IPS-NIHi7 (cell line): Measurements from ENCODE around the gene PCNT.
"Not testable (repeated sequence)": the region's sequence is repeated elsewhere in the genome, so short reads cannot be mapped to it uniquely, and the experiment has no call there.

Experiments
- DNase-seq: peaks from one replicate; pipeline ENCODE4 v3.0.0; 2012; ENCODE audit warnings: mixed read lengths; ENCODE audit errors: extremely low spot score

PCNT gene

GRCh38 chr21:46361176-46361575 lies 37.2 kb downstream of the PCNT start:
- no peak for DNase-seq

- no peak for DNase-seq
Measured at GRCh38 chr21:46361935-46362334, 38.0 kb downstream of the PCNT start.

DNA sequence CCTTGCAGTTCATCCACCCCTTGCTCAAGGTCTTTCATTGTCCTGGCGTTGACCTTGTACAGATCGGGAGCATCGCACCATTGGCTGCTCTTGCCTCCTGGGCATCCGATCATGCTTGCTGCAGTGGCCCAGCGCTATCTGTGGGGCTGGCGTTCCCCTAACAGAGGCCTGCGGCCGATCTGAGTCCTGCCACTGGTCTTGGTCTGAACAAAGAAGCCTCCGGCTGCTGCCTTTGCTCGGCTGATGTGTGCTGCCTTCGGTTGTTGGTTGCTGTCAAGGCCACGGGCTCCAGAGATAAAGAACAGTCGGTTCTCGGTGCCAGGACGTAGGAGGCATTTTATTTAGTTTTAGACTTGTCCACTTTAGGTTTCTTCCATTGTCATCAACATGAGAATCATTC lies 39.0 kb downstream of the PCNT start:
- DNase-seq: no peak

DNA sequence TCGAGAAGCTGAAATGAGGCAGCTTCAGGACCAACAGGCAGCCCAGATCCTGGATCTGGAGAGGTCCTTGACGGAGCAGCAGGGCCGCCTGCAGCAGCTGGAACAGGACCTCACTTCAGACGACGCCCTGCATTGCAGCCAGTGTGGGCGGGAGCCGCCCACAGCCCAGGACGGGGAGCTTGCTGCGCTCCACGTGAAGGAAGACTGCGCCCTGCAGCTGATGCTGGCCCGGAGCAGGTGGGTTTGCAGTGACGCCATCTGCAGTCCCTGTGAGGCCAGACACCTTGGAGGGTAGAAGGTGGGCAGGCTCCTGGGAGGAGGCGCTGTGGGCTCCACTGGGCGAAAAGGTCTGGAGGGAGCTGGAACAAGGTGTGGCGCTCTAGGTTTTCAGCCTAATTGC lies 39.7 kb downstream of the PCNT start:
- no peak for DNase-seq

- DNase-seq: no peak
Measured at GRCh38 chr21:46366091-46366490, 42.1 kb downstream of the PCNT start.

- DNase-seq: no peak
Measured at GRCh38 chr21:46366561-46366960, 42.6 kb downstream of the PCNT start.

DNA sequence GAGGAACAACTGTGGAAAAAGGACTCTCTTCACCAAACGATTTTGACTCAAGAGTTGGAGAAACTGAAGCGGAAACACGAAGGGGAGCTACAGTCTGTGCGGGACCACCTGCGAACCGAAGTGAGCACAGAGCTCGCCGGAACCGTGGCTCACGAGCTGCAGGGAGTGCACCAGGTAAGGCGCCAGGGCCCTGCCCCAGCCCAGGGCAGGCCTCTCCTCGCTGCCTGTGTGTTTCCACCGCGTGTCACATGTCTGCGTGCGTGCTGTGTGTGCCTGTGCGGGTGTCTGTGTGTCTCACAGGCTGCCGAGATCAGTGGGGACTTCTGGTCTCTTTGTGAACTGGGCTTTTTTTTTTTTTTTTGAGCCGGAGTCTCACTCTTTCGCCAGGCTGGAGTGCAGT lies 43.0 kb downstream of the PCNT start:
- DNase-seq: no peak

DNA sequence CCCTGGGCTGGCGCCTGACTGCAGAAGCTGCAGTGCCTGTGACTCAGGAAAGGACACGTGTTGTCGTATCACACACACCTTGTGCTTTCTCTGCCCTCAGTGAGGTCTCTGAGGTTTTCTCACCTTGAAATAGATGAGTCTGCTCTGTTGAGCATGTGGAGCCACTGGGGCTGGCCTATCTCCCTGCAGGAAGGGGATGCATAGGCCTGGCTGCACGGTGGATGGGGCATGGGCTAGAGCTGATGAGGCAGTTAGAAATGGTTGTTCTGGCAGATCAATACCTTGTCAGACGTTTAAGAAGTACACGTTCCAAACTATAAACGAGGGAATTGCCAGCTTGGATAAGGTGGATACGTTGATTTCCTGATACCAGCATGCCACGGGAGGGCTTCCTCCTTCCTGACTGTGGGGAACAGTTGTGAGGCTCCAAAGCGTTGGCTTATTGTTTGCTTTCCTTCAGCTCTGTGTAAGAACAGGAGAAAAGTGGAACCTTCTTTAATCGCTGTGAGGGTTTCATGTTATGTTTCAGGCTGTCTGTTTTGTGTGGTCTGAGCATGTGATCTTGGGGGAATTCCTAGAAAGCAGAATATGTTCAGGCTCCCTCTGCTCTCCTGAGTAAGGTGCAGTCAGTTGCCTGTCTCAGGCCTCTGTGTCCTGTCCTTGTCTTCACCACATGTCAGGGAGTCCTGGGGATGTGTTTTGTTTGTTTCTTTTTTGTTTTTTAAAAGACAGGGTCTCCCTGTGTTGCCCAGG lies 44.8 kb downstream of the PCNT start:
- DNase-seq: no peak

- DNase-seq: no peak
Measured at GRCh38 chr21:46369520-46370235, 45.7 kb downstream of the PCNT start.

- no peak for DNase-seq
Measured at GRCh38 chr21:46371204-46372013, 47.5 kb downstream of the PCNT start.

DNA sequence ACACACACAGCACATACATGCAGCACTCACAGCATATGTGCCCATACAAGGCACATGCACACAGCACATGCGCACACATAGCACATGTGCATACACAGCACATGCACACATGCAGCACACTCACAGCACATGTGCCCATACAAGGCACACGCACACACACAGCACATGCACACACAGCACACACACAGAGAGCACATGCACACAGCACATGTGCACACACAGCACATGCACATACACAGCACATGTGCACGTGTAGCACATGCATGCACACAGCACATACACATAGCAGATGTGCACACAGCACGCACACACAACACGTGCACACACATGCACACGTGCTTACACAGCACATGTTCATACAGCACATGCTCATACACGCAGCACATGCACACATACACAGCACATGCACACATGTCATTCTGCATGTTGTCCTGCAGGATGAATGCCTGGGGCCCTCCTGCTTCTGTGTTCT lies 48.1 kb downstream of the PCNT start:
- DNase-seq: no peak

DNA sequence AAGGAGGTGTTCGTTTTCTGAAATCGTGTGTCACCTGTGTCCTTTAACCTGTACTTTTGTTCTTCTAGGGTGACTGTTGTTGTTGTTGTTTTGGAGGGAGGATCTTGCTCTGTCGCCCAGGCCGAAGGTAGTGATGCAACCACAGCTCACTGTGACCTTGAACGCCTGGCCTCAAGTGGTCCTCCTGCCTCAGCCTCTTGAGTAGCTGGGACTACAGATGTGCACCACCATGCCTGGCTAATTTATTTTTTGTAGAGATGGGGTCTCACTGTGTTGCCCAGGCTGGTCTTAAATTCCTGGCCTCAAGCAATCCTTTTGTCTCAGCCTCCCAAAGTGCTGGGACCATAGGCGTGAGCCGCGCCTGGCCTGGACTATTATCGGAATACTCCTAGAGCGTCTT lies 49.0 kb downstream of the PCNT start:
- not testable (repeated sequence) for DNase-seq

- no peak for DNase-seq
Measured at GRCh38 chr21:46374761-46375389, 50.9 kb downstream of the PCNT start.

- no peak for DNase-seq
Measured at GRCh38 chr21:46375560-46376230, 51.7 kb downstream of the PCNT start.

DNA sequence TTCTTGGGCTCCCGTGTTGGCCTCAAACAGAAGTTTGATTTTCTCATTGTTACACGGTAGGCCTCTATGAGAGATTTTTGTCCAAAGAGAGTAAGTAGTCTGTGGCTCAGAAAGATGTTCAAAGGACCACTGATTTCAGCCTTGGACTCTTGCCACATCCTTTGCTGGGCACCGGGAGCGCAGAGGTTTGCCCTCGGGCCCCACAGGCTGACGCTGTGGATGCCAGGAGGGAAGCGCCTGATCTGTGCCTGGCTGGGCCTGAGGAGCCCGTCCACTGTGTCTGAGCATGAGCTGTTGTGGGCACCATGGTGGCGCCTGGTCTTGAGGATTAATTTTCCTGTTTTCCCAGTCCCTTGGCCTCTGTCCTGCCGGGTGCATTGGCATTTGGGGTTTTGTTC lies 52.3 kb downstream of the PCNT start:
- DNase-seq: no peak

GRCh38 chr21:46376856-46377453 lies 53.0 kb downstream of the PCNT start:
- DNase-seq: no peak

DNA sequence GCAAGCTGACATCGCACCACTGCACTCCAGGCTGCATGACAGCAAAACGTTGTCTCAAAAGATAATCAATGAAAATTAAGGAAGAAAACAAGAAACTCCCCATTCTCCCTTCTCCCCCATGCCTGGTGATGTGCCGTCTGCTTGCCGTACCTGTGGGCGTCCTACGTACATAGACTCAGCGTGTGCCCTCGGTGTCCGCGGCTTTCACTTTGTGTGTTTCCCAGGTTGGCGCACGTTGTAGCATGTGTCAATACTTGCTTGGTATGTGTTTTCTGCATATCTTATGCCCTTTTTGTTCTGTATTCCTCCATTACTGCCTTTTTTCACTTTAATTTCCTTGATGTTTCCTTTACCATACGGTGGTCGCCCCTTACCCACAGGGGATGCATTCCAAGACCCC lies 53.8 kb downstream of the PCNT start:
- no peak for DNase-seq

DNA sequence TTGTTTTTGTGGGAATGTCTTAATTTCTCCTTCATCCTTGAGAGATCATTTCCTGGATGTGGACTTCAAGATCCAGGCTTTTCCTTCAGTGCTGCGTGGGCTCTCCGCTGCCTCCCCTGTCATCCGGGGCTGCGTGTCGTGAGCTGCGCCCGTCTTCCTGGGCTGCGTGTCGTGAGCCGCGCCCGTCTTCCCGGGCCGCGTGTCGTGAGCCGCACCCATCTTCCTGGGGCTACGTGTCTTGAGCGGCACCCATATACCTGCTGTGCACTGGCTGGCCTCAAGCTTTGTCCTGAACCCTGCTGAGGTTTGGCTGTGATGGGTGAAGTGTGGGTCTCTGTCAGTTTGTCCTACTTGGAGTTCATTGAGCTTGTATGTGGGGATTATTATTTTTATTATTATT lies 55.1 kb downstream of the PCNT start:
- DNase-seq: no peak

DNA sequence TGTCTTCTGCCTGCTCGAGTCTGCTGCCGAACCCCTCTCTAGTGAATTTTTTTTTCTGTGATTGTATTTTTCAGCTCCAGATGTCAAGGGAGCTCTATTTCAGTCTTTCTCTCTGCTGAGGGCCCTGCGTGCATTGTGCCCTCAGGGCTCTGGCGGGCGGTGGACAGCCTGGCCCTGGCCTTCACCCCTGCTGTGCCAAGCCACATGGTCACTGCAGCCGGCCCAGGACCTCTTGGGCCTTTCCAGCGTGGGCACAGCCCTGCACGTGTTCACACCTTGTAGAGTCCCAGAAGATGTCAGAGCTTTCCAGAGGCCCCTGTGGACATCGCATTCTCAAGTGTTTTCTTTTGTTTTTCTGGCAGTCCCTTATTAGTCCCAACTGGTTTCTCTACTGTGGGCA lies 55.7 kb downstream of the PCNT start:
- DNase-seq: no peak

DNA sequence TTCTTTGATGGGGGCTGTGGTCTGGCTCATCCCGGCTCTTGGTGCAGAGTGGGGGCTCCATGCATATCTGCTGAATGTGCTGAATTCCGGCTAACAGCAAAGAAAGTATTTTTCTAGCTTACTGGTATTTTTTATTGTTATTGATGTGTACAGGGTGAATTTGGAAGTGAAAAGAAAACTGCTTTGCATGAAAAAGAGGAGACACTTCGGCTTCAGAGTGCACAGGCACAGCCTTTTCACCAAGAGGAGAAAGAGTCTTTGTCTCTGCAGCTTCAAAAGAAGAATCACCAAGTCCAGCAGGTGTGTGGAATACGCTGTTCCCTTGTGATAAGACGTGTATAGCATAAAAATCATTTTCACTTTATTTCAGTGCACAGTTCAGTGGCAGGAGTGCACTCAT lies 57.6 kb downstream of the PCNT start:
- no peak for DNase-seq

DNA sequence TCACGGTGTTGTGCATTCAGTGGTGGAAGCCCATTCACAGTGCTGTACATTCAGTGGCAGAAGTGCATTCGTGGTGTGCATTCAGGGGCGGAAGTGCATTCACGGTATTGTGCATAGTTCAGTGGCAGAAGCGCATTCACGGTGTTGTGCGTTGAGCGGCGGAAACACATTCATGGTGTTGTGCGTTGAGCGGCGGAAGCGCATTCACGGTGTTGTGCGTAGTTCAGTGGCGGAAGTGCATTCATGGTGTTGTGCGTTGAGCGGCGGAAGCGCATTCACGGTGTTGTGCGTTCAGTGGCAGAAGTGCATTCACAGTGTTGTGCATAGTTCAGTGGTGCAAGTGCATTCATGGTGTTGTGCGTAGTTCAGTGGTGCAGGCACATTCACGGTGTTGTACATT lies 60.6 kb downstream of the PCNT start:
- no peak for DNase-seq
